Measurements from ENCODE around the gene HES7. TPM values are rescaled to one million over a fixed set of nuclear protein-coding genes. Genes with fewer than 3 reads are reported as not detected.
A peak's percentile ranks its signal among the peaks of the same experiment; 100 is the strongest.
"Not testable (repeated sequence)": the region's sequence is repeated elsewhere in the genome, so short reads cannot be mapped to it uniquely, and the experiment has no call there.

Gene HES7
- polyA plus RNA-seq, result under 1 TPM in 2 of 3 donors, not detected in 1; 0.03 to 0.16 TPM

DNA sequence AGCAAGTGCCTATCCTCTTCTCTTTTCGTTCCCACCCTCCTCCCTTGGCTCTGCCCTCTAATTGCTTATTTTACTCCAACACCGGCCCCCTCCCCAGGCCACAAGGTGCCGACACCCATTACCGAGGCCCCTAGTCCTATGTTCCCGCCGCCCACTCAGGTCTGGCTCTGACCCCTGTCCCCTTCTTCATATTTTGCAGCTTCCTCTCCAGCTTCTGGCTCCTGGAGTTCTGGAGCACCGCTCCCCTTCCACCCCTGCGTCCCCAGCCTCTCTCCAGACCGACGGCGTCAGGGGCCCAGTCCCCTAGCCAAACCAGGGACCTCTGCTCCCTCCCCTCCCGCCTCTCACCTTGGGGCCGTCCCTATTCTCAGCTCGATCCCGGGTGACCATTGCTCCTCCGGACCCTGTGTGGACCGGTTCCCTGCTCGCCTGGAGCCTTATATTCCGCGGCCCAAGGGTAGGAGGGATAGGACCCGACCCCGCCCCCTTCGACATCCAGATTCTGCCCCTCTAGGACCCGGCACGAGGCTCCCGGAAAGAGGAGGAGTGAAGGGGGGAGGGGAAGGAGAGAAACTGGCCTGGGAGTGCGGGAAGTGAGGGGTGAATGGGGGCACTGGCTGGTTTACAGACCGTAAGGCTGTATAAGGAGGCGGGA, at the start of gene HES7:
Gene HES7, minus strand, starts transcription at position 412 of the 655 bp plus-strand sequence. Its CDS starts 22 bp downstream, at position 390.
- WGBS, 3 donors, result 1 to 2% (median 1%) methylated on average over 29 of the region's 29 CpGs

GRCh38 chr17:8173056-8173870, 49.4 kb upstream of the HES7 start:
- H3K27ac ChIP-seq (ENCODE audit: low read depth, low read length), result peak overlapping the region; percentile 87
- WGBS, 3 donors, result 0% methylated on average over 23 of the region's 23 CpGs

More for the DNA sequence above, at the start of gene HES7:
- no peak within 1 kb of the TSS for H3K27ac ChIP-seq (ENCODE audit: low read depth, low read length)

GRCh38 chr17:8170186-8170585, 46.3 kb upstream of the HES7 start:
- 92 to 93% (median 92%) methylated on average over 19 of the region's 19 CpGs for WGBS, 3 donors
- not testable (repeated sequence) for H3K27ac ChIP-seq (ENCODE audit: low read depth, low read length)

GRCh38 chr17:8167526-8167925, 43.6 kb upstream of the HES7 start:
- WGBS, 3 donors, result 79 to 88% (median 88%) methylated on average over 3 of the region's 3 CpGs
- H3K27ac ChIP-seq (ENCODE audit: low read depth, low read length), result no peak overlapping the region

GRCh38 chr17:8166731-8167130, 42.8 kb upstream of the HES7 start:
- WGBS, 3 donors, result 93 to 95% (median 94%) methylated on average over 6 of the region's 6 CpGs
- no peak overlapping the region for H3K27ac ChIP-seq (ENCODE audit: low read depth, low read length)

GRCh38 chr17:8164815-8165131, 40.9 kb upstream of the HES7 start:
- H3K27ac ChIP-seq (ENCODE audit: low read depth, low read length), result no peak overlapping the region
- 72 to 80% (median 79%) methylated on average over 6 of the region's 6 CpGs for WGBS, 3 donors

- H3K27ac ChIP-seq (ENCODE audit: low read depth, low read length), result no peak overlapping the region
- 18 to 23% (median 19%) methylated on average over 13 of the region's 13 CpGs for WGBS, 3 donors
These were observed 40.3 kb upstream of the HES7 start for GRCh38 chr17:8163978-8164814.

DNA sequence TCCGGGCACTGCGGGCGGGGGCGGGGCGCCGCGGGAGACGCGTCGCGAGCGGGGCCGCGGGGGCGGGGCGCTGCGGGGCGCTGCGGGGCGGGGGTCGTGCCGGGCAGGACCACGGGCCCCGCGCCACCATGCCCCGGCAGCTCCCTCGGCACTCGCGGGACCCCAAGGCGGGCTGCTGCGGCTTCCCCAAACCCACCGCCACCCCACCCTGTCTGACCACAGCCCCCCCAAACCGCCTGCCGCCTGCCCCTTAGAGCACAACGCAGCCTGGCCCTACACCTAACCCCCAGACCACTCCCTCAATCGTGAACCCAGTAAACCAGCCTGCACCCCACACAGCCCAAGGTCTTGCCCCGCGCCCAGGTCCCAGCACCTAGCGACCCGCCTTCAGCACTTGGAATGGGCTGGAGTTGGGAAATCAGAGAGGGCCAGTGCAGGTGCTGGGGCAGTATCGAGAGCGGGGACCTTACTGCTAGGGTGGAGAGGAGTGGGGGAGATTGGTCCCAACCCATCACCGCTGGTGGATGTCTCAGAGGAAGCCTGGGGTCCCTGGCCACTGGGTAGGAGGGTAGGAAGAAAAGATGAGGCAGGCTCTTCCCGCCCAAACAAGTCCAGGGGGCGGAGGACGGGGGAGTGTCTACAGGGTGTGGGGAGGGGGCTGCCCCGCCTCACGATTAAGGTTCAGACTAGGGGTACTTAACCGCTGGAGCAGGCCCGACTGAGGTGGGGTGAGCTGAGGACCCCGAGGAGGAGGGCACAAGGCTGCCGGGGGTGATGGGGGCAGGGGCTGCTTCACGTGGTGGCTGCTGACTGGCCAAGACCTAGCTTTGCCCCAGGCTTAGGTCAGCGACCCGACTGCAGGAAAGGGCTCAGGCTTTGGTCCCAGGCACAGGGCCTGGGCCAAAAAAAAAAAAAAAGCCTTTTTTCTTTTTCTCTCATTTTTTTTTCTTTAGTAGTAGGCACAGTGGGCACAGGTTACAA, 39.4 kb upstream of the HES7 start:
- peak overlapping the region; percentile 68 for H3K27ac ChIP-seq (ENCODE audit: low read depth, low read length)
- 12 to 18% (median 13%) methylated on average over 23 to 40 of the region's 55 CpGs for WGBS, 3 donors

DNA sequence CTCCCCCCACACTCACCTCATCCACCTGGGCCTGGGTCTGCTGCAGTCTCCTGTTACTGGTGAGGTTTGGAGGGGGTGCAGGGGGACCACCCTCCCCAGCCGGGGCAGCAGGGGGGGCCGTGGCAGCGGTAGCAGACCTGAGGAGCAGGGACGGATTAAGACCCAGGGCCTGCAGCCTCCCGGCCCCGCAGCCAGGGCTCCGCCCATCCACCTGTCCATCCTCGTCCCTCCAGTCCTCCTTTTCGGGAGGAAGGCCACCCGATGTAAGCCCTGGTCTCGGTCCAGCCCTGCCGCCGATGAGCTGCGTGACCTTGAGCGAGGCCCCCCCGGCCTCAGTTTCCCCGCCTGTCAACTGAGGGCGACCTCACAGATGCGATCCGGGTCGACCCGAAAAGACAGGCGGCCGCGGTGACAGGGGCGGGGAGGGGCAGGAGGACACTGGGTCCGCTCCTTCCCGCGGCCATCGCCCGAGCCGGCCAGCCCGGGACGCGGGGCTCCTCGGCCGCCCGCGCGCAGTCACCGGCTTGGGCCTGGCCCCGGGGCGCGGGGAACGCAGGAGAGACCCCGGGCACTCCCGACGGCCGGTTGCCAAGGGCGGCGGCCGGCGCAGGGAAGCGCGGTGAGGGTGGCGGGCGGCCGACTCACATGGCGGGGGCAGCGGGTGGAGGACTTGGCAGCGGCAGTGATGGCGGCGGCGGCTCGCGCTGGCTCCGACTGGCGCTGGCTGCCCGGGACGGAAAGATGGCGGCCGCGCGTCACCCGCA, 38.5 kb upstream of the HES7 start, which contains the start of gene VAMP2:
Gene VAMP2, minus strand, starts transcription at position 716 of the 764 bp plus-strand sequence. Its CDS starts 69 bp downstream, at position 647.
- WGBS, 3 donors, result 0 to 1% (median 0%) methylated on average over 48 to 62 of the region's 75 CpGs
- peak within 1 kb of the TSS; percentile 68 for H3K27ac ChIP-seq (ENCODE audit: low read depth, low read length)

DNA sequence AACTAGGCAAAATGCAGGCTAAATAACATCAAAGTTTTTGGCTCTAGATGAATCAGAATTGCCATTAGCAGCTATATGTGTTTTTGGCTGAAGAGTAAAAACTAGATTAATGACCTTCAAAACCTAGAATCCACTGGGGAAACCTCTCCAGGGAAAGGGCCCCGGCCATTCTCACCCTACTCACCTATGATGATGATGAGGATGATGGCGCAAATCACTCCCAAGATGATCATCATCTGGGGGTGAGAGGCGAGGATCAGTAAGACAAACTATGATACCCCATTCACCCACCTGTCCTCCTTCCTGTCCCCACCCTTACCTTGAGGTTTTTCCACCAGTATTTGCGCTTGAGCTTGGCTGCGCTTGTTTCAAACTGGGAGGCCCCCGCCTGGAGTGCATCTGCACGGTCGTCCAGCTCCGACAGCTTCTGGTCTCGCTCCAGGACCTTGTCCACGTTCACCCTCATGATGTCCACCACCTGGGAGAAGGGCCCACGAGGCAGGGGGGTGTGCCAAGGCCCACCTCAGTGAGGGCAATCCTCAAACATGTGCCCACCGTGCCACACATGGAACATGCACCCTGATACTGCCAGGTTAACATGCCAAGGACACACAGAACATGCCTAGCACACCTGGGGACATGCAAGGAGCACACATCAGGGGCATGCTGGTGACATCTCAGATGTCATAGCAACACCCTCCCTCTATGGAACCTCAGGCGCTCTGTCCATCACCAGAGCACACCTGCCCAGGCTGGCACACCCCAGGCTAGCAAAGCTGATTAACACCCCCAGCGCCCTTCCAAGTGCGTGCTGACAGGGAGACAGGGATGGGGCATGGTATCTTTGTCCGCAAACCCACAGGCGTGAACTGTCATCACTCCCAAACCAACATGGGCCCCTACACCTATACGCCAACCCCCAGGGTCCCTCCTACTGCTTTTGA, 37.7 kb upstream of the HES7 start:
- H3K27ac ChIP-seq (ENCODE audit: low read depth, low read length), result peak overlapping the region; percentile 68
- WGBS, 3 donors, result 40 to 59% (median 58%) methylated on average over 19 of the region's 19 CpGs

GRCh38 chr17:8160741-8161221, 36.9 kb upstream of the HES7 start:
- 48 to 55% (median 53%) methylated on average over 5 of the region's 5 CpGs for WGBS, 3 donors
- H3K27ac ChIP-seq (ENCODE audit: low read depth, low read length), result no peak overlapping the region

DNA sequence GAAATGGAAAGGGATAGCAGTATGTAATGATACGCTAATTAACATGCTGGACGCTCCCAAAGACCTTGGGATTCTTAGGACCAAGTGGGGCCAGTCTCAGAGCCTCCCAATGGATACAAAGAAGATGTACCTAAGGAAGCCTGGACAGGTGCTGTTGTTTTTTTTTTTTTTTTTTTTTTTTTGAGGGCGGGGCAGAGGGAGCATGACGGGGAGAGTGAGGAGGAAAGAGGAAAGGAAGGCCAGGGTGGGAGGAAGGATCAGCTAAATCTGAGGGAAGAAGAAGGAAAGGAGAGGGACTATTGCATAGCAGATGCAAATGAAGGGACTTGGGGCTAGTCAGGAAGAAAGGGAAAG, 36.3 kb upstream of the HES7 start:
- 55 to 73% (median 62%) methylated on average over 3 to 4 of the region's 4 CpGs for WGBS, 3 donors
- H3K27ac ChIP-seq (ENCODE audit: low read depth, low read length), result no peak overlapping the region

DNA sequence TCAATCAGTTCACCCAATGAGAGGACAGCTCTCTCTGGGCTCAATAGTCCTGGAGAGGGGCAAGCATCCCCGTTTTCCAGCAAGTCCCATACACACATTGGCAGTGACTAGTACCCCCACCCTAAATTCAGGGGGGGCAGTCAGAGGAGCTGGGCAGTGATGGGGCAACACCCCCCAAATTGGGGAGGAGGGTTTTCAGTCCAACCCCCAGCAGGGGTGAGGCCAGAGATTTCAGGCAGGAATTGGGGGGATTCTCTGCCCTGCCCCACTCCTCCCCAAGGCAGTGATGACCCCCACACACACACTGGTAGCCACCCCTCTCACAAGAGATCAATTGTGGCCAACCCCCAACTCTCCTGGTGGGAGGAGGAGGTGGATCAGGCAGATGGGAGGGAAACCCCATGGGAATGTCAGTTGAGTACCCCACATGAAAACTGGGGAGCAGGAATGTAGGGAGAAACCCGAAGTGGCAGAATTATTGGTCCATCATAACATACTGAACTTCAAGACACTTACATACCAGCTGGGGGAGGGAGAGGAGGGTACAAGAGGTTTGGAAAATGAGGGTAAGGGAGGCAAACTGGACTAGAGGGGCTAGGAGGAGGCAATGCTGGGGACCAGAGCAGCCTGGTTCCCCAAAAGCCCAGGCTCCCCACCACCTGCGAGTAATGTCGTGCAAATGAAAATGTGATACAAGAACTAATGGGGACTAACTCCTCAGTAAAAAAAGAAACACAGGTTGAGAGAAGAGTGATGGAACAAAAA, 35.7 kb upstream of the HES7 start:
- 77 to 81% (median 80%) methylated on average over 4 of the region's 4 CpGs for WGBS, 3 donors
- no peak overlapping the region for H3K27ac ChIP-seq (ENCODE audit: low read depth, low read length)

- 54 to 64% (median 60%) methylated on average over 3 of the region's 3 CpGs for WGBS, 3 donors
- no peak overlapping the region for H3K27ac ChIP-seq (ENCODE audit: low read depth, low read length)
These were observed 35.1 kb upstream of the HES7 start for GRCh38 chr17:8159032-8159400.

GRCh38 chr17:8158267-8159031, 34.5 kb upstream of the HES7 start:
- 39 to 46% (median 42%) methylated on average over 20 of the region's 20 CpGs for WGBS, 3 donors
- no peak overlapping the region for H3K27ac ChIP-seq (ENCODE audit: low read depth, low read length)

Data from adipose tissue (tissue), 3 donors.